GM23338 (cell line): ENCODE data around the gene CD38. TPM values are rescaled to one million over a fixed set of nuclear protein-coding genes. Genes with fewer than 3 reads are reported as not detected.

ENCODE experiments used
- CREB1 ChIP-seq: fragments of 250-450 bp; sonication (Bioruptor Pico); IDR thresholded peaks from 2 replicates; pipeline ENCODE4 v1.5.0; 2020; ENCODE audit warnings: low read depth, mild to moderate bottlenecking, moderate library complexity
- CTCF ChIP-seq, 2 experiments: fragments of 200-600 bp in 1 of 2; sonication (generic) in 1 of 2; conservative IDR thresholded peaks; 2 replicates each; pipeline versions ENCODE4 v1.5.1 to v1.6.1; 2016 to 2017; ENCODE audit warnings: antibody characterized with exemption in 2 of 2, low read depth in 2 of 2, mild to moderate bottlenecking in 2 of 2, moderate library complexity in 1 of 2
- EZH2phosphoT487 ChIP-seq: fragments of 200-600 bp; sonication (generic); IDR thresholded peaks from one replicate; pipeline ENCODE4 v1.8.1; 2018; ENCODE audit warnings: antibody characterized with exemption; ENCODE audit not compliant: unreplicated experiment
- JUNB ChIP-seq: IDR thresholded peaks from one replicate; pipeline ENCODE4 v1.6.1; 2016; ENCODE audit warnings: antibody characterized with exemption; ENCODE audit not compliant: unreplicated experiment
- NANOG ChIP-seq: IDR thresholded peaks from 2 replicates; pipeline ENCODE4 v1.6.1; 2016; ENCODE audit warnings: antibody characterized with exemption, borderline replicate concordance
- POLR2AphosphoS5 ChIP-seq: IDR thresholded peaks from 2 replicates; pipeline ENCODE4 v1.6.1; 2016; ENCODE audit warnings: antibody characterized with exemption, low read depth
- STAT1 ChIP-seq: IDR thresholded peaks from one replicate; pipeline ENCODE4 v1.6.1; 2016; ENCODE audit warnings: antibody characterized with exemption; ENCODE audit not compliant: unreplicated experiment
- ZNF114 ChIP-seq: fragments of 250-450 bp; sonication (Bioruptor Pico); IDR thresholded peaks from 2 replicates; pipeline ENCODE4 v1.5.0; 2020; ENCODE audit warnings: mild to moderate bottlenecking, moderate library complexity
- ZNF331 ChIP-seq: fragments of 250-450 bp; sonication (Bioruptor Pico); IDR thresholded peaks from 2 replicates; pipeline ENCODE4 v1.5.0; 2020; ENCODE audit warnings: low read depth, mild to moderate bottlenecking, moderate library complexity
- polyA plus RNA-seq: library from polyadenylated mRNA; unstranded; fragments of >200 nt; fragmentation: Nextera tagmentation; extraction: Ambion mirVana; gene quantifications from 2 replicates; pipeline ENCODE4 v1.2.1, GENCODE V29; 2016
- total RNA-seq: library from RNA; depleted of rRNA; stranded (reverse); fragments of >200 nt; shearing (Covaris generic); gene quantifications from 2 replicates; pipeline ENCODE4 v1.2.3, GENCODE V29; 2014
- TF ChIP-seq, protein P1 (sequence below): fragments of 250-450 bp; sonication (Bioruptor Pico); IDR thresholded peaks from 2 replicates; pipeline ENCODE4 v1.5.0; 2020; ENCODE audit warnings: mild to moderate bottlenecking, moderate library complexity

CD38 gene
- total and polyA plus RNA-seq, 2 experiments from 2014 or later, result 0.17 to 0.24 TPM

DNA sequence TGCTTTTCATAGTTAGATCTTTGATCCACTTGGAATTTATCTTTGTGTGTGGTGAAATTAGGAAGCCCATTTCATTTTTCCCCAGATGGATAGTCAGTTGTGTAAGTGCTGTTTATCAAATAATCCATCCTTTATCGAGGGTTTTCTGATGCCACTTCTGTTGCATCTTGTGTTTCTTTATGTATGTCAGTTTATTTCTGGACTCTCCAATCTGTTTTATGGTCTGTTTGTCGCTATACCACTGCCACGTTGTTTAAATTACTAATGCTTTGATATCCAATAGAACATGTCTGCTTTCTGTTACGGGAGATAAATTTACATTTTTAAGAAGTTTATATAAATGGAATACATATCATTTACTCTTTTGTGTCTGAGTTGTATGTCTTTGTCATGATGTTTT lies 21.0 kb downstream of the CD38 start (continued):
- TF ChIP-seq, protein P1, sequence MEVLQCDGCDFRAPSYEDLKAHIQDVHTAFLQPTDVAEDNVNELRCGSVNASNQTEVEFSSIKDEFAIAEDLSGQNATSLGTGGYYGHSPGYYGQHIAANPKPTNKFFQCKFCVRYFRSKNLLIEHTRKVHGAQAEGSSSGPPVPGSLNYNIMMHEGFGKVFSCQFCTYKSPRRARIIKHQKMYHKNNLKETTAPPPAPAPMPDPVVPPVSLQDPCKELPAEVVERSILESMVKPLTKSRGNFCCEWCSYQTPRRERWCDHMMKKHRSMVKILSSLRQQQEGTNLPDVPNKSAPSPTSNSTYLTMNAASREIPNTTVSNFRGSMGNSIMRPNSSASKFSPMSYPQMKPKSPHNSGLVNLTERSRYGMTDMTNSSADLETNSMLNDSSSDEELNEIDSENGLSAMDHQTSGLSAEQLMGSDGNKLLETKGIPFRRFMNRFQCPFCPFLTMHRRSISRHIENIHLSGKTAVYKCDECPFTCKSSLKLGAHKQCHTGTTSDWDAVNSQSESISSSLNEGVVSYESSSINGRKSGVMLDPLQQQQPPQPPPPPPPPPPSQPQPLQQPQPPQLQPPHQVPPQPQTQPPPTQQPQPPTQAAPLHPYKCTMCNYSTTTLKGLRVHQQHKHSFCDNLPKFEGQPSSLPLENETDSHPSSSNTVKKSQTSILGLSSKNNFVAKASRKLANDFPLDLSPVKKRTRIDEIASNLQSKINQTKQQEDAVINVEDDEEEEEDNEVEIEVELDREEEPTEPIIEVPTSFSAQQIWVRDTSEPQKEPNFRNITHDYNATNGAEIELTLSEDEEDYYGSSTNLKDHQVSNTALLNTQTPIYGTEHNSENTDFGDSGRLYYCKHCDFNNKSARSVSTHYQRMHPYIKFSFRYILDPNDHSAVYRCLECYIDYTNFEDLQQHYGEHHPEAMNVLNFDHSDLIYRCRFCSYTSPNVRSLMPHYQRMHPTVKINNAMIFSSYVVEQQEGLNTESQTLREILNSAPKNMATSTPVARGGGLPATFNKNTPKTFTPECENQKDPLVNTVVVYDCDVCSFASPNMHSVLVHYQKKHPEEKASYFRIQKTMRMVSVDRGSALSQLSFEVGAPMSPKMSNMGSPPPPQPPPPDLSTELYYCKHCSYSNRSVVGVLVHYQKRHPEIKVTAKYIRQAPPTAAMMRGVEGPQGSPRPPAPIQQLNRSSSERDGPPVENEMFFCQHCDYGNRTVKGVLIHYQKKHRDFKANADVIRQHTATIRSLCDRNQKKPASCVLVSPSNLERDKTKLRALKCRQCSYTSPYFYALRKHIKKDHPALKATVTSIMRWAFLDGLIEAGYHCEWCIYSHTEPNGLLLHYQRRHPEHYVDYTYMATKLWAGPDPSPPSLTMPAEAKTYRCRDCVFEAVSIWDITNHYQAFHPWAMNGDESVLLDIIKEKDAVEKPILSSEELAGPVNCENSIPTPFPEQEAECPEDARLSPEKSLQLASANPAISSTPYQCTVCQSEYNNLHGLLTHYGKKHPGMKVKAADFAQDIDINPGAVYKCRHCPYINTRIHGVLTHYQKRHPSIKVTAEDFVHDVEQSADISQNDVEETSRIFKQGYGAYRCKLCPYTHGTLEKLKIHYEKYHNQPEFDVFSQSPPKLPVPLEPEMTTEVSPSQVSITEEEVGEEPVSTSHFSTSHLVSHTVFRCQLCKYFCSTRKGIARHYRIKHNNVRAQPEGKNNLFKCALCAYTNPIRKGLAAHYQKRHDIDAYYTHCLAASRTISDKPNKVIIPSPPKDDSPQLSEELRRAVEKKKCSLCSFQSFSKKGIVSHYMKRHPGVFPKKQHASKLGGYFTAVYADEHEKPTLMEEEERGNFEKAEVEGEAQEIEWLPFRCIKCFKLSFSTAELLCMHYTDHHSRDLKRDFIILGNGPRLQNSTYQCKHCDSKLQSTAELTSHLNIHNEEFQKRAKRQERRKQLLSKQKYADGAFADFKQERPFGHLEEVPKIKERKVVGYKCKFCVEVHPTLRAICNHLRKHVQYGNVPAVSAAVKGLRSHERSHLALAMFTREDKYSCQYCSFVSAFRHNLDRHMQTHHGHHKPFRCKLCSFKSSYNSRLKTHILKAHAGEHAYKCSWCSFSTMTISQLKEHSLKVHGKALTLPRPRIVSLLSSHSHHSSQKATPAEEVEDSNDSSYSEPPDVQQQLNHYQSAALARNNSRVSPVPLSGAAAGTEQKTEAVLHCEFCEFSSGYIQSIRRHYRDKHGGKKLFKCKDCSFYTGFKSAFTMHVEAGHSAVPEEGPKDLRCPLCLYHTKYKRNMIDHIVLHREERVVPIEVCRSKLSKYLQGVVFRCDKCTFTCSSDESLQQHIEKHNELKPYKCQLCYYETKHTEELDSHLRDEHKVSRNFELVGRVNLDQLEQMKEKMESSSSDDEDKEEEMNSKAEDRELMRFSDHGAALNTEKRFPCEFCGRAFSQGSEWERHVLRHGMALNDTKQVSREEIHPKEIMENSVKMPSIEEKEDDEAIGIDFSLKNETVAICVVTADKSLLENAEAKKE (CRISPR knock-in tag), result no peak
- TF ChIP-seq CTCF (conservative IDR thresholded peaks at IDR 0.05; ENCODE audit: low read depth in 2 of 2) (no peak), POLR2AphosphoS5 (no peak), NANOG (no peak), STAT1 (no peak), CREB1 (CRISPR knock-in tag) (no peak), JUNB (no peak), ZNF331 (CRISPR knock-in tag) (no peak), ZNF114 (CRISPR knock-in tag) (no peak), EZH2phosphoT487 (no peak)
